K562 (cell line): ENCODE results near the gene RNF213. TPM values are rescaled to one million over a fixed set of nuclear protein-coding genes. Genes with fewer than 3 reads are reported as not detected.

Experiments
- CREB3L1 ChIP-seq: fragments of 450-650 bp; IDR thresholded peaks from 2 replicates; pipeline ENCODE4 v1.6.1; 2014; ENCODE audit warnings: low read depth, mild to moderate bottlenecking, moderate library complexity, borderline replicate concordance
- HES1 ChIP-seq: fragments of 450-650 bp; IDR thresholded peaks from 2 replicates; pipeline ENCODE4 v1.6.1; 2016; ENCODE audit warnings: low read depth, mild to moderate bottlenecking, moderate library complexity
- polyA plus RNA-seq, 8 experiments: library from polyadenylated mRNA; depleted of rRNA in 4 of 8; stranded (reverse) in 5 of 8; unstranded in 3 of 8; fragments of >200 nt; fragmentation: Nextera tagmentation in 2 of 8; fragmentation: Illumina TruSeq in 1 of 8; extraction: Ambion mirVana in 2 of 8; extraction: Trizol in 1 of 8; gene quantifications; 2 replicates each; pipeline versions ENCODE4 v1.2.1 to v1.2.3, GENCODE V29; 2011 to 2014; ENCODE audit warnings: inconsistent platforms in 1 of 8, missing spikeins in 1 of 8
- total RNA-seq, 7 experiments: library from RNA; depleted of rRNA in 6 of 7; stranded (reverse); fragments of >200 nt in 6 of 7; fragmentation: Illumina TruSeq in 2 of 7; extraction: Trizol in 2 of 7; gene quantifications; 2 replicates each; pipeline versions ENCODE4 v1.2.1 to v1.2.3, GENCODE V29; 2011 to 2021; ENCODE audit warnings: low replicate concordance in 1 of 7
- TF ChIP-seq, protein P1 (sequence below): fragments of 450-650 bp; IDR thresholded peaks from 2 replicates; pipeline ENCODE4 v1.6.1; 2017; ENCODE audit warnings: antibody characterized with exemption, mild to moderate bottlenecking

The RNF213 gene
- total and polyA plus RNA-seq, 9 of the 15 experiments (the other 6 are each of a cell fraction or from before 2014, with no cell fraction given): 5.3 to 33.6 (median 17.9) TPM

DNA sequence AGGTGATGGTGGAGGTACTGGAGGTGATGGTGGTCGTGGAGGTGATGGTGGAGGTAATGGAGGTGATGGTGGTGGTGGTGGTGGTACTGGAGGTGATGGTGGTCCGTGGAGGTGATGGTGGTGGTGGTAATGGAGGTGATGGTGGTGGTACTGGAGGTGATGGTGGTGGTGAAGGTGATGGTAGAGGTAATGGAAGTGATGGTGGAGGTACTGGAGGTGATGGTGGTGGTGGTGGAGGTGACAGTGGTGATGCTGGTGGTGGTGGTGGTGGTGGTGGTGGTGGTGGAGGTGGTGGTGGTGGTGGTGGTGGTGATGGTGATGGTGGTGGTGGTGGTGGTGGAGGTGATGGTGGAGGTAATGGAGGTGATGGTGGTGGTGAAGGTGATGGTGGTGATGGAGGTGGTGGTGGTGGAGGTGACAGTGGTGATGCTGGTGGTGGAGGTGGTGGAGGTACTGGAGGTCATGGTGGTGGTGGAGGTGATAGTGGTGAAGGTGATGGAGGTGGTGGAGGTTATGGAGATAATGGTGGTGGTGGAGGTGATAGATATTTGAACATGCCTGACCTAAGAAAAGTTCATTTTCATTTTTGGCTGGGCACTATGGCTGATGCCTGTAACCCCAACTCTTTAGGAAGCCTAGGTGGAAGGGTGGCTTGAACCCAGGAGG lies 55.0 kb downstream of the RNF213 start (continued):
- TF ChIP-seq, protein P1, sequence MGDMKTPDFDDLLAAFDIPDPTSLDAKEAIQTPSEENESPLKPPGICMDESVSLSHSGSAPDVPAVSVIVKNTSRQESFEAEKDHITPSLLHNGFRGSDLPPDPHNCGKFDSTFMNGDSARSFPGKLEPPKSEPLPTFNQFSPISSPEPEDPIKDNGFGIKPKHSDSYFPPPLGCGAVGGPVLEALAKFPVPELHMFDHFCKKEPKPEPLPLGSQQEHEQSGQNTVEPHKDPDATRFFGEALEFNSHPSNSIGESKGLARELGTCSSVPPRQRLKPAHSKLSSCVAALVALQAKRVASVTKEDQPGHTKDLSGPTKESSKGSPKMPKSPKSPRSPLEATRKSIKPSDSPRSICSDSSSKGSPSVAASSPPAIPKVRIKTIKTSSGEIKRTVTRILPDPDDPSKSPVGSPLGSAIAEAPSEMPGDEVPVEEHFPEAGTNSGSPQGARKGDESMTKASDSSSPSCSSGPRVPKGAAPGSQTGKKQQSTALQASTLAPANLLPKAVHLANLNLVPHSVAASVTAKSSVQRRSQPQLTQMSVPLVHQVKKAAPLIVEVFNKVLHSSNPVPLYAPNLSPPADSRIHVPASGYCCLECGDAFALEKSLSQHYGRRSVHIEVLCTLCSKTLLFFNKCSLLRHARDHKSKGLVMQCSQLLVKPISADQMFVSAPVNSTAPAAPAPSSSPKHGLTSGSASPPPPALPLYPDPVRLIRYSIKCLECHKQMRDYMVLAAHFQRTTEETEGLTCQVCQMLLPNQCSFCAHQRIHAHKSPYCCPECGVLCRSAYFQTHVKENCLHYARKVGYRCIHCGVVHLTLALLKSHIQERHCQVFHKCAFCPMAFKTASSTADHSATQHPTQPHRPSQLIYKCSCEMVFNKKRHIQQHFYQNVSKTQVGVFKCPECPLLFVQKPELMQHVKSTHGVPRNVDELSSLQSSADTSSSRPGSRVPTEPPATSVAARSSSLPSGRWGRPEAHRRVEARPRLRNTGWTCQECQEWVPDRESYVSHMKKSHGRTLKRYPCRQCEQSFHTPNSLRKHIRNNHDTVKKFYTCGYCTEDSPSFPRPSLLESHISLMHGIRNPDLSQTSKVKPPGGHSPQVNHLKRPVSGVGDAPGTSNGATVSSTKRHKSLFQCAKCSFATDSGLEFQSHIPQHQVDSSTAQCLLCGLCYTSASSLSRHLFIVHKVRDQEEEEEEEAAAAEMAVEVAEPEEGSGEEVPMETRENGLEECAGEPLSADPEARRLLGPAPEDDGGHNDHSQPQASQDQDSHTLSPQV: no peak
- TF ChIP-seq CREB3L1: no peak
- no peak for TF ChIP-seq HES1
